ENCODE data around the gene PARK7. TPM values are rescaled to one million over a fixed set of nuclear protein-coding genes. Genes with fewer than 3 reads are reported as not detected.

The PARK7 gene
- total and polyA plus RNA-seq, 3 experiments from 2014 or later = 396 to 628 (median 583) TPM

- peaks cover 0 to 2% (median 0%) of the 10 kb centered on the region in 5 donors for H3K9me3 Mint-ChIP-seq
- H3K4me1 Mint-ChIP-seq = peaks cover 0 to 8% (median 2%) of the 10 kb centered on the region in 3 donors
- H3K27ac Mint-ChIP-seq = no peak overlapping the region
- Histone ChIP-seq H3K4me3 (ENCODE audit: low read length) (no peak overlapping the region), H3K4me1 (ENCODE audit: insufficient read depth, low read length) (no peaks in the 10 kb centered on the region), H3K9me3 (ENCODE audit: low read length) (no peaks in the 10 kb centered on the region), H3K27ac (ENCODE audit: low read depth, low read length) (no peak overlapping the region), H3K27me3 (ENCODE audit: insufficient read depth, low read length, poor library complexity, severe bottlenecking) (no peaks in the 10 kb centered on the region), H3K36me3 (ENCODE audit: insufficient read depth, low read length) (no peaks in the 10 kb centered on the region)
- H3K27me3 Mint-ChIP-seq = no peaks in the 10 kb centered on the region
- ChIA-PET POLR2A (no interaction called here), CTCF (no interaction called here)
- no peak for DNase-seq
- peaks cover 8 to 15% (median 9%) of the 10 kb centered on the region in 3 donors for H3K36me3 Mint-ChIP-seq
- no peak overlapping the region for H3K4me3 Mint-ChIP-seq
Observed at GRCh38 chr1:7994827-7995226, 33.3 kb downstream of the PARK7 start.

- Histone ChIP-seq H3K9me3 (ENCODE audit: low read length) (no peaks in the 10 kb centered on the region), H3K36me3 (ENCODE audit: insufficient read depth, low read length) (no peaks in the 10 kb centered on the region), H3K4me3 (ENCODE audit: low read length) (no peak overlapping the region), H3K27ac (ENCODE audit: low read depth, low read length) (no peak overlapping the region), H3K4me1 (ENCODE audit: insufficient read depth, low read length) (no peaks in the 10 kb centered on the region), H3K27me3 (ENCODE audit: insufficient read depth, low read length, poor library complexity, severe bottlenecking) (no peaks in the 10 kb centered on the region)
- H3K4me1 Mint-ChIP-seq = peaks cover 0 to 2% (median 2%) of the 10 kb centered on the region in 3 donors
- H3K9me3 Mint-ChIP-seq = peaks cover 0 to 1% (median 0%) of the 10 kb centered on the region in 5 donors
- H3K27me3 Mint-ChIP-seq = no peaks in the 10 kb centered on the region
- H3K36me3 Mint-ChIP-seq = peaks cover 2 to 11% (median 4%) of the 10 kb centered on the region in 3 donors
- ChIA-PET CTCF (no interaction called here), POLR2A (no interaction called here)
- no peak overlapping the region for H3K27ac Mint-ChIP-seq
- no peak overlapping the region for H3K4me3 Mint-ChIP-seq
- no peak for DNase-seq
Observed at GRCh38 chr1:7995437-7995836, 33.9 kb downstream of the PARK7 start.

- no peak overlapping the region for H3K27ac ChIP-seq (ENCODE audit: low read depth, low read length)
- ChIA-PET CTCF (no interaction called here), POLR2A (no interaction called here)
- Mint-ChIP-seq H3K4me1 (no peaks in the 10 kb centered on the region), H3K4me3 (no peak overlapping the region), H3K27ac (peak overlapping the region in 1 of 8 donors; percentile 3), H3K36me3 (peaks cover 9 to 16% (median 12%) of the 10 kb centered on the region in 3 donors), H3K9me3 (no peaks in the 10 kb centered on the region), H3K27me3 (no peaks in the 10 kb centered on the region)
- H3K4me3 ChIP-seq (ENCODE audit: low read length) = no peak overlapping the region
- no peaks in the 10 kb centered on the region for H3K9me3 ChIP-seq (ENCODE audit: low read length)
- H3K36me3 ChIP-seq (ENCODE audit: insufficient read depth, low read length) = no peaks in the 10 kb centered on the region
- H3K4me1 ChIP-seq (ENCODE audit: insufficient read depth, low read length) = no peaks in the 10 kb centered on the region
- H3K27me3 ChIP-seq (ENCODE audit: insufficient read depth, low read length, poor library complexity, severe bottlenecking) = no peaks in the 10 kb centered on the region
- no peak for DNase-seq
Observed at GRCh38 chr1:8002329-8002910, 40.9 kb downstream of the PARK7 start.

- Mint-ChIP-seq H3K9me3 (no peaks in the 10 kb centered on the region), H3K27ac (no peak overlapping the region), H3K4me3 (no peak overlapping the region), H3K27me3 (no peaks in the 10 kb centered on the region), H3K4me1 (no peaks in the 10 kb centered on the region), H3K36me3 (peaks cover 9 to 16% (median 10%) of the 10 kb centered on the region in 3 donors)
- ChIA-PET CTCF (no interaction called here), POLR2A (no interaction called here)
- no peaks in the 10 kb centered on the region for H3K27me3 ChIP-seq (ENCODE audit: insufficient read depth, low read length, poor library complexity, severe bottlenecking)
- no peak overlapping the region for H3K4me3 ChIP-seq (ENCODE audit: low read length)
- no peak overlapping the region for H3K27ac ChIP-seq (ENCODE audit: low read depth, low read length)
- DNase-seq = no peak
- no peaks in the 10 kb centered on the region for H3K9me3 ChIP-seq (ENCODE audit: low read length)
- no peaks in the 10 kb centered on the region for H3K36me3 ChIP-seq (ENCODE audit: insufficient read depth, low read length)
- no peaks in the 10 kb centered on the region for H3K4me1 ChIP-seq (ENCODE audit: insufficient read depth, low read length)
Observed at GRCh38 chr1:8002921-8003320, 41.4 kb downstream of the PARK7 start.

- Histone ChIP-seq H3K9me3 (ENCODE audit: low read length) (no peaks in the 10 kb centered on the region), H3K36me3 (ENCODE audit: insufficient read depth, low read length) (no peaks in the 10 kb centered on the region), H3K4me1 (ENCODE audit: insufficient read depth, low read length) (no peaks in the 10 kb centered on the region), H3K27me3 (ENCODE audit: insufficient read depth, low read length, poor library complexity, severe bottlenecking) (no peaks in the 10 kb centered on the region), H3K4me3 (ENCODE audit: low read length) (no peak overlapping the region), H3K27ac (ENCODE audit: low read depth, low read length) (no peak overlapping the region)
- H3K27ac Mint-ChIP-seq = no peak overlapping the region
- CTCF ChIA-PET = no interaction called here
- H3K4me1 Mint-ChIP-seq = no peaks in the 10 kb centered on the region
- DNase-seq = no peak
- H3K9me3 Mint-ChIP-seq = no peaks in the 10 kb centered on the region
- POLR2A ChIA-PET = no interaction called here
- H3K36me3 Mint-ChIP-seq = peaks cover 9 to 16% (median 9%) of the 10 kb centered on the region in 3 donors
- no peak overlapping the region for H3K4me3 Mint-ChIP-seq
- H3K27me3 Mint-ChIP-seq = no peaks in the 10 kb centered on the region
Observed at GRCh38 chr1:8003438-8004112, 42.1 kb downstream of the PARK7 start.

GRCh38 chr1:8004113-8004802 lies 42.7 kb downstream of the PARK7 start:
- no peaks in the 10 kb centered on the region for H3K4me1 ChIP-seq (ENCODE audit: insufficient read depth, low read length)
- no peaks in the 10 kb centered on the region for H3K9me3 Mint-ChIP-seq
- no peaks in the 10 kb centered on the region for H3K4me1 Mint-ChIP-seq
- H3K27ac Mint-ChIP-seq = peak overlapping the region in 1 of 8 donors; percentile 73
- H3K27ac ChIP-seq (ENCODE audit: low read depth, low read length) = no peak overlapping the region
- no peak overlapping the region for H3K4me3 ChIP-seq (ENCODE audit: low read length)
- no peak for DNase-seq
- no peaks in the 10 kb centered on the region for H3K9me3 ChIP-seq (ENCODE audit: low read length)
- H3K36me3 ChIP-seq (ENCODE audit: insufficient read depth, low read length) = no peaks in the 10 kb centered on the region
- H3K27me3 Mint-ChIP-seq = no peaks in the 10 kb centered on the region
- ChIA-PET CTCF (interaction anchor here (3.0 kb wide), 1 partner anchor 11 kb away, joined by 11 read pairs; no protein-coding TSS in a partner anchor), POLR2A (no interaction called here)
- no peak overlapping the region for H3K4me3 Mint-ChIP-seq
- H3K27me3 ChIP-seq (ENCODE audit: insufficient read depth, low read length, poor library complexity, severe bottlenecking) = no peaks in the 10 kb centered on the region
- peaks cover 9 to 16% (median 9%) of the 10 kb centered on the region in 3 donors for H3K36me3 Mint-ChIP-seq

- Histone ChIP-seq H3K27ac (ENCODE audit: low read depth, low read length) (no peak overlapping the region), H3K36me3 (ENCODE audit: insufficient read depth, low read length) (no peaks in the 10 kb centered on the region), H3K4me1 (ENCODE audit: insufficient read depth, low read length) (no peaks in the 10 kb centered on the region), H3K4me3 (ENCODE audit: low read length) (no peak overlapping the region), H3K9me3 (ENCODE audit: low read length) (no peaks in the 10 kb centered on the region), H3K27me3 (ENCODE audit: insufficient read depth, low read length, poor library complexity, severe bottlenecking) (no peaks in the 10 kb centered on the region)
- peak overlapping the region in 1 of 8 donors; percentile 19 for H3K27ac Mint-ChIP-seq
- H3K9me3 Mint-ChIP-seq = no peaks in the 10 kb centered on the region
- POLR2A ChIA-PET = no interaction called here
- peaks cover 9 to 16% (median 9%) of the 10 kb centered on the region in 3 donors for H3K36me3 Mint-ChIP-seq
- H3K4me1 Mint-ChIP-seq = no peaks in the 10 kb centered on the region
- H3K27me3 Mint-ChIP-seq = no peaks in the 10 kb centered on the region
- H3K4me3 Mint-ChIP-seq = no peak overlapping the region
- DNase-seq = no peak
- CTCF ChIA-PET = interaction anchor here (3.0 kb wide), 1 partner anchor 10 kb away, joined by 11 read pairs; no protein-coding TSS in a partner anchor
Observed at GRCh38 chr1:8004803-8005573, 43.5 kb downstream of the PARK7 start.
